ENCODE results near the gene C12orf57. TPM values are rescaled to one million over a fixed set of nuclear protein-coding genes. Genes with fewer than 3 reads are reported as not detected.

Gene C12orf57
- total RNA-seq, 1 experiment from 2014 or later, result 158 TPM

GRCh38 chr12:6951551-6952120 lies 7.8 kb downstream of the C12orf57 start:
- ATAC-seq, result no peak
- peaks cover 28% of the 10 kb centered on the region for H3K4me1 Mint-ChIP-seq
- H3K36me3 Mint-ChIP-seq, result no peaks in the 10 kb centered on the region
- no peaks in the 10 kb centered on the region for H3K27me3 Mint-ChIP-seq (ENCODE audit: low read depth)
- CTCF ChIA-PET, result interaction anchor here (0.6 to 2.7 kb wide), 9 partner anchors 10 to 157 kb away, joined by 3 to 12 read pairs (median 4); partner anchors contain the start of gene SPSB2
- POLR2A ChIA-PET, result no interaction called here
- H3K9me3 Mint-ChIP-seq, result no peaks in the 10 kb centered on the region
- no peak overlapping the region for H3K4me3 Mint-ChIP-seq
- H3K27ac Mint-ChIP-seq, result no peak overlapping the region
- no peak for DNase-seq (ENCODE audit: low spot score)
- no peak for TF ChIP-seq E2F1 (CRISPR knock-in tag; IDR thresholded peaks at IDR 0.05)
- TF ChIP-seq NR1H2 (CRISPR knock-in tag; IDR thresholded peaks at IDR 0.05), result no peak
- TF ChIP-seq ATF1 (CRISPR knock-in tag; IDR thresholded peaks at IDR 0.05), result no peak
- no peak for TF ChIP-seq CREB1 (CRISPR knock-in tag; IDR thresholded peaks at IDR 0.05)
- no peak for TF ChIP-seq HMGXB4 (CRISPR knock-in tag; IDR thresholded peaks at IDR 0.05)
- no peak for TF ChIP-seq PRRX2 (CRISPR knock-in tag; IDR thresholded peaks at IDR 0.05)
- TF ChIP-seq ZBTB21 (CRISPR knock-in tag; IDR thresholded peaks at IDR 0.05; ENCODE audit: borderline replicate concordance), result no peak

GRCh38 chr12:6952121-6952862 lies 8.5 kb downstream of the C12orf57 start:
- H3K27ac Mint-ChIP-seq, result 0 out of 2 replicates have a peak overlapping the region, but pooled peaks have one; percentile 23
- no peaks in the 10 kb centered on the region for H3K27me3 Mint-ChIP-seq (ENCODE audit: low read depth)
- no peak for TF ChIP-seq PRDM15 (CRISPR knock-in tag; IDR thresholded peaks at IDR 0.05)
- H3K4me3 Mint-ChIP-seq, result no peak overlapping the region
- H3K36me3 Mint-ChIP-seq, result no peaks in the 10 kb centered on the region
- peaks cover 23% of the 10 kb centered on the region for H3K4me1 Mint-ChIP-seq
- ATAC-seq (no peak; the same call in 1 of the 2 replicates), DNase-seq (ENCODE audit: low spot score) (no peak)
- CTCF ChIA-PET, result interaction anchor here (1.0 to 2.7 kb wide), 7 partner anchors 9 to 156 kb away, joined by 3 to 12 read pairs (median 4); partner anchors contain the start of gene SPSB2
- POLR2A ChIA-PET, result interaction anchor here (0.5 kb wide), 1 partner anchor 52 kb away, joined by 5 read pairs; no protein-coding TSS in a partner anchor
- H3K9me3 Mint-ChIP-seq, result no peaks in the 10 kb centered on the region

GRCh38 chr12:6952863-6953441 lies 9.1 kb downstream of the C12orf57 start:
- Mint-ChIP-seq H3K9me3 (no peaks in the 10 kb centered on the region), H3K27ac (0 out of 2 replicates have a peak overlapping the region, but pooled peaks have one; percentile 36), H3K4me3 (no peak overlapping the region), H3K27me3 (ENCODE audit: low read depth) (no peaks in the 10 kb centered on the region), H3K36me3 (no peaks in the 10 kb centered on the region), H3K4me1 (peaks cover 23% of the 10 kb centered on the region)
- ChIA-PET CTCF (interaction anchor here (1.1 to 2.7 kb wide), 6 partner anchors 8 to 155 kb away, joined by 3 to 12 read pairs (median 4); partner anchors contain the start of gene SPSB2), POLR2A (interaction anchor here (0.5 kb wide), 1 partner anchor 51 kb away, joined by 5 read pairs; no protein-coding TSS in a partner anchor)
- DNase-seq (ENCODE audit: low spot score) (no peak), ATAC-seq (no peak)
- no peak for TF ChIP-seq ZNF532 (CRISPR knock-in tag; IDR thresholded peaks at IDR 0.05; ENCODE audit: borderline replicate concordance)
- TF ChIP-seq ESRRA (CRISPR knock-in tag; IDR thresholded peaks at IDR 0.05; ENCODE audit: borderline replicate concordance), result no peak
- no peak for TF ChIP-seq EMX1 (CRISPR knock-in tag; IDR thresholded peaks at IDR 0.05)
- no peak for TF ChIP-seq MYBL2 (CRISPR knock-in tag; IDR thresholded peaks at IDR 0.05)
- no peak for TF ChIP-seq MLX (CRISPR knock-in tag; IDR thresholded peaks at IDR 0.05)
- TF ChIP-seq ETV6 (CRISPR knock-in tag; IDR thresholded peaks at IDR 0.05), result no peak
- no peak for TF ChIP-seq NFYB (CRISPR knock-in tag; conservative IDR thresholded peaks at IDR 0.05; ENCODE audit: low read depth)
- TF ChIP-seq TCF7 (CRISPR knock-in tag; IDR thresholded peaks at IDR 0.05; ENCODE audit: low read depth), result no peak
- no peak for TF ChIP-seq SOX15 (CRISPR knock-in tag; IDR thresholded peaks at IDR 0.05)
